Fibroblast of pulmonary artery (primary cell): Measurements from ENCODE around the gene C2CD2L.
"Not testable (repeated sequence)": the region's sequence is repeated elsewhere in the genome, so short reads cannot be mapped to it uniquely, and the experiment has no call there.

Experiments used
- DNase-seq: peaks from one replicate; pipeline ENCODE4 v3.0.0-alpha.2; 2010; ENCODE audit warnings: low read depth
- H3K4me3 ChIP-seq: replicated peaks from 2 replicates; pipeline ENCODE4 v1.5.1; 2011; ENCODE audit warnings: low read depth, mild to moderate bottlenecking, control low read depth, low read length, moderate library complexity
- TF ChIP-seq, protein P1 (sequence below): IDR thresholded peaks from 2 replicates; pipeline ENCODE4 v1.5.1; 2011; ENCODE audit warnings: mild to moderate bottlenecking, control low read depth, low read length, inconsistent platforms; ENCODE audit errors: missing control alignments

The C2CD2L gene

DNA sequence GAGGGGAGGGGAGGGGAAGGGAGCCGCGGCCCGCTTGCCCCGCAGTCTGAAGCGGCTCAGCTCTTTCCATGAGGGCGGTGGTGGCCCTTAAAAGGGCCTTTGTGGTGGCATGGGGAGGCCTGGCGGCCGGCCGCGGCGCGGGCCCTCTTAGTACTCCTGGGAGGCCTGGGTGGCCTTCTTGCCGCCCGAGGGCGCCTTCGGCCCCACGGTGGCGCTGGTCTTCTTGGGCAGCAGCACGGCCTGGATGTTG, 12.4 kb upstream of the C2CD2L start:
- TF ChIP-seq, protein P1, sequence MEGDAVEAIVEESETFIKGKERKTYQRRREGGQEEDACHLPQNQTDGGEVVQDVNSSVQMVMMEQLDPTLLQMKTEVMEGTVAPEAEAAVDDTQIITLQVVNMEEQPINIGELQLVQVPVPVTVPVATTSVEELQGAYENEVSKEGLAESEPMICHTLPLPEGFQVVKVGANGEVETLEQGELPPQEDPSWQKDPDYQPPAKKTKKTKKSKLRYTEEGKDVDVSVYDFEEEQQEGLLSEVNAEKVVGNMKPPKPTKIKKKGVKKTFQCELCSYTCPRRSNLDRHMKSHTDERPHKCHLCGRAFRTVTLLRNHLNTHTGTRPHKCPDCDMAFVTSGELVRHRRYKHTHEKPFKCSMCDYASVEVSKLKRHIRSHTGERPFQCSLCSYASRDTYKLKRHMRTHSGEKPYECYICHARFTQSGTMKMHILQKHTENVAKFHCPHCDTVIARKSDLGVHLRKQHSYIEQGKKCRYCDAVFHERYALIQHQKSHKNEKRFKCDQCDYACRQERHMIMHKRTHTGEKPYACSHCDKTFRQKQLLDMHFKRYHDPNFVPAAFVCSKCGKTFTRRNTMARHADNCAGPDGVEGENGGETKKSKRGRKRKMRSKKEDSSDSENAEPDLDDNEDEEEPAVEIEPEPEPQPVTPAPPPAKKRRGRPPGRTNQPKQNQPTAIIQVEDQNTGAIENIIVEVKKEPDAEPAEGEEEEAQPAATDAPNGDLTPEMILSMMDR = peak; percentile 59
- DNase-seq = peak; percentile 87
- H3K4me3 ChIP-seq = peak overlapping the region; percentile 73

DNA sequence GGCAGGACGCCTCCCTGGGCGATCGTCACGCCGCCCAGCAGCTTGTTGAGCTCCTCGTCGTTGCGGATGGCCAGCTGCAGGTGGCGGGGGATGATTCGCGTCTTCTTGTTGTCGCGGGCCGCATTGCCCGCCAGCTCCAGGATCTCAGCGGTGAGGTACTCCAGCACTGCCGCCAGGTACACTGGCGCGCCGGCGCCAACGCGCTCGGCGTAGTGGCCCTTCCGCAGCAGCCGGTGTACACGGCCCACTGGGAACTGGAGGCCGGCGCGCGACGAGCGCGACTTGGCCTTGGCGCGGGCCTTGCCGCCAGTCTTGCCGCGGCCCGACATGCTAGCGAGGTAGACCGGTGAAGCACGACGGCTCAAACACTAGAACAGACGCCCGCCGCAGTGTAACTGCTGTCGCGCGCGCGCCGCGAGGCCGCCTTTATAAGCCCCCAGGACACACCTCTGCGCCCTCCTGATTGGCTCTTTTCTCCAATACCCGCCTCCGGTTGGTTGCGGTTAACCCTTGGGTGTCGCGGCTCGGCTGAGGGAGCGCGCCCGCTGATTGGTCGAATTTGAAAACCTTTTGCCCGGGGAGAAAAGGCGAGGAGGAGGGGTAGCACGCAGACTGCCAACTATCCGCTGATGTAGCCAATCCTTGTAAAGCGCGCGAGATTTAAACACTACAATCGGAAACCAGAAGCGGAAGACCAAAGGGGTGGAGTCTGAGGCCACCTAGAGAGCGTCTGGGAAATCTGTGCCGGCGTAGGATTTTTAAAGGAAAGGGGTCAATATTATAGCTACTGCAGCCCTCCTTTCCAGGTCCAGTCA, 11.9 kb upstream of the C2CD2L start:
- H3K4me3 ChIP-seq = peak overlapping the region; percentile 73
- peak; percentile 100 for DNase-seq
- TF ChIP-seq, protein P1 = no peak

DNA sequence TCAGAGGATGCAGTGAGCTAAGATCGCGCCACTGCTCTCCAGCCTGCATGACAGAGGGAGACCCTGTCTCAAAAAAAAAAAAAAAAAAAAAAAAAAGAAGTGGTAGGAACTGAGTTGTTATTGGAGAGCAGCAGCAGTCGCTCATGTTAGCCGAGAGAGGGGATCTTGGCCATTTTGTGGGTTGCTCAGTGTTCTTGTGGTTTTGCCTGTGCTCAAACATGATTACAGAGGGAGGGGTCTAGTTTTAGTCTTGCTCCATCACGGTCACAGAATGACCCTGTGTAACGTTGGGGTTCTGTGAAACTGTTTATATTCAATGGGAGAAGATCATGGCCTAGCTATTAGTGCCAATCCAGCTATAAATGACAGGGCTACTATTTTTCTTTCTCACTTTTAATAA, 7.4 kb upstream of the C2CD2L start:
- no peak for DNase-seq
- H3K4me3 ChIP-seq = no peak overlapping the region
- TF ChIP-seq, protein P1 = no peak

DNA sequence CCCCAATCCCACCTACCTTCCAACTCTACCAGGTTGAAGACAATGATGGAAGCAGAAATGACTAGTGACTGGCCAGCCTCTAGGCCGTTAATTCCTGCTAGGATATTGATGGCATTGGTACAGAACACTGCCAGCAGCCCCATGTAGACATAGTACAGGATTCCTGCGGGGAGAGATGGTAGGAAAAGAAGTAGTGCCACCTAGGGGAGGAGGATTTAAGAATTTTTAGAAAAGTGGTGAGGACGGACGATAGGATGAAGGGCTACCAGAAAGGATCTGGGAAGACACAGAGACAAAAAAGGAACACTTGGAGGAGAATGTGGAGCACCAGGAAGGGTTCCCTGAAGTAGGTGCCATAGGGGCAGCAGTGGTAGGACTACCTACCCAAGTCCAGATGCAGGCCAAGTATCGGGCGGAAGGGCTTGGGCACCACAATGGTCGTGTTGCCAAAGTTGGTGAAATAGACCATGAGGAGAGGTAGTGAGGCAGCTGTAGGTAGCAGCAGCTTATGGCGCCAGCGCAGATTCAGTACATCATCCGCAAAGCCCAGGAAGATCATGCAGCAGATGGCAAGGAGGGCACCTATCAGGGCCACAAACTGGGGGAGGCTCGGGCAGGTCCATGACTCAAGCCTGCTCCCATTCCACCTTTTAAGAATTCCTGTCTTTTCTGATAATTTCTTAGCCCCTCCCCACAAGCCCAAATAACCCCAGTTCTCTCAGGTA, 6.7 kb upstream of the C2CD2L start:
- TF ChIP-seq, protein P1 = peak; percentile 55
- H3K4me3 ChIP-seq = peak overlapping the region; percentile 88
- peak; percentile 66 for DNase-seq

DNA sequence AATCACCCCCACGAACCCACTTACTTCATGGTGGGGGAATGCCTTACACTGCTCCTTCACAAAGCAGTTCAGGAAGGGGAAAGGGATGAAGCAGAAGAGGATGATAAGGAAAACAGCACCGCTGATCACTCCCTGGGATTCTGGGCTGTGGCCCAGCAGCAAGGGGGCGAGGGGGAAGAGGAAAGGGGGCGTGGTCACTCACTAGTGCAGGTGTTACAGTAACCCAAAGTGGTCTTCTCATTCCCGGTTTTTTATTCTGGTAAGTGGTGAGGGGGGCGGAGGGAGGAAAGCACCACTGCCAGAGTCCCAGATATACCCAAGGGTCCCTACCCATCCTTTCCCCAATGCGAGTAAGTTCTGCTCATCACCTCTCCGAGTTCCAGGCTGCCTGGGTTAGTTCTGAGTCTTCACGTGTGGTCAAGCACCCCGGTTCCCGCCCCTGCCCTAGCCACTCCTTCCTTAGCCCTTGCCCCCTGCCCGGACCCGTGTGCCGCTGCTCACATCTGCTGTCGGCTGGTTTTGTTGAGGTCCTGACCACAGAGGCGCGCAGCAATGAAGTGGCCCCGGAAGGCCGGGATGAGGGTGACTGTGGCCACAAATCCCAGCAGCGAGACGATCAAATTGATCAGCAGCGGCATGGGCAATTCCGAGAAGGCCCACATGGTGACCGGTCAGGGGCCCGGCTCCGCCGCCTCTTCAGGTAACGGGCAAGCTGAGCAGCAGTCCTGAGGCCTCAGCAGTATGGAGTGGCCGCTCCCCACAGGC, 6.0 kb upstream of the C2CD2L start:
- peak overlapping the region; percentile 88 for H3K4me3 ChIP-seq
- TF ChIP-seq, protein P1 = no peak
- no peak for DNase-seq

DNA sequence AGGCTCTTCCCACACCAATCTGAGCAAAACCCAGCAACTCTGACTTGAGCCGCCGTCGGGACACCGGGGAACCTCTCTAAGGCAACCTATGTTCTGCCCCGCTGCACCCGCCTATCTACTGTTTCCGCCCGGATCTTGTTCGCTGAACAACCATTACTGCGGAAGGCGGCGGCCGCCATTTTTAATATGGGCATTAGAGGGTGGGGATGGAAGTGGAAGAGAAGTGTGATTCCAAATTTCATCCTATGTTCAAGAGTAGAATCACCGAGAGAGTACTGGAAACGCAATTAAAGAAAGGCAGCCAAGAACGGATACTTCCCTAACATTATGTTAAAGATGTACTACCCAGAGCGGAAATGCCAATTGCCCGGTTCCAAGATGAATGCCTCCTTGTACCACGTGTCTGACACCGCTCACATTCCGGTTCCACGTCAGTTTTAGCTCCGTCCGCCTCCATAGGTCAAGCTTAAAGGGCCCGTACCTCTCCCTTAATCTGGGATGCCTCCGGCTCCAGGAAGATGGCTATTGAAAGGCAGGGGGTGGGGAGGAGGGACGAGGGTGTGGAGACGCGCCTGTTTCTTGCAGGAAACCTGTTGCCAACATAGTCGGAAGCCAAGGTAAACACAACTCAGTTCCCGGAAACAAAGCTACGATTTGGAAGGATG, 5.3 kb upstream of the C2CD2L start, which contains the start of gene DPAGT1:
Gene DPAGT1 (minus strand): TSS at position 95 of the 665 bp plus-strand sequence. CDS start 198 bp downstream, outside the sequence.
- TF ChIP-seq, protein P1 = no peak
- DNase-seq = peak; percentile 98
- H3K4me3 ChIP-seq = peak within 1 kb of the TSS; percentile 88

DNA sequence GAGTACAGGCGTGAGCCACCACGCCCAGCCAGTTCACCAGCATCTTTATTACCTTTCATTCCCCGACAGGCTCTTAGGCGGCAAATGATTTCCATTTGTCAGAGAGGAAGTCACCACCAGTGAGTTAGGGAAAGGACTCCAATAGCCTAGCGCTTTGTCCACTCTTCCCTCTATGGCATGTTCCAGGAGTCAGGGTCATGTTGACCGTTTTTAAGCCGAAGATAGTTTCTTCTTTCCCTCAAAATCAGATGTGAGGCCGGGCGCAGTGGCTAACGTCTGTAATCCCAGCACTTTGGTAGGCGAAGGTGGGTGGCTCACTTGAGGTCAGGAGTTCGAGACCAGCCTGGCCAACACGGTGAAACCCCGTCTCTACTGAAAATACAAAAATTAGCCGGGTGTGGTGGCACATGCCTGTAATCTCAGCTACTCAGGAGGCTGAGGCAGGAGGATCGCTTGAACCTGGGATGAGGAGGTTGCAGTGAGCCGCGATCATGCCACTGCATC, 3.9 kb upstream of the C2CD2L start:
- peak overlapping the region; percentile 88 for H3K4me3 ChIP-seq

More for the DNA sequence above, 3.9 kb upstream of the C2CD2L start:
- DNase-seq = not testable (repeated sequence)
